Bronchial epithelial cell (primary cell): ENCODE measurements around the gene THRB. TPM values are rescaled to one million over a fixed set of nuclear protein-coding genes. Genes with fewer than 3 reads are reported as not detected.

Experiments used
- DNase-seq: peaks from one replicate; pipeline ENCODE4 v3.0.0-alpha.2; 2010; ENCODE audit warnings: low read depth
- FAIRE-seq: peaks from 2 replicates; lab custom pipeline; 2011; peaks lifted over from hg19 to GRCh38; lab: Jason Lieb, UNC
- H3K27me3 ChIP-seq: 2 replicates; pipeline ENCODE4 v1.5.1; 2011; ENCODE audit warnings: low read length; ENCODE audit not compliant: control insufficient read depth, insufficient read depth
- H3K36me3 ChIP-seq: 2 replicates; pipeline ENCODE4 v1.5.1; 2011; ENCODE audit warnings: low read length; ENCODE audit not compliant: control insufficient read depth, insufficient read depth
- H3K4me3 ChIP-seq: 2 replicates; pipeline ENCODE4 v1.5.1; 2011; ENCODE audit warnings: mild to moderate bottlenecking, low read depth, low read length, control low read depth
- total RNA-seq: library from RNA; depleted of rRNA; stranded (reverse); fragments of >200 nt; gene quantifications from 2 replicates; pipeline ENCODE4 v1.2.1, GENCODE V29; 2014
- TF ChIP-seq, protein P1 (sequence below): IDR thresholded peaks from 2 replicates; pipeline ENCODE4 v1.5.1; 2011; ENCODE audit warnings: mild to moderate bottlenecking, moderate library complexity, low read length, control low read depth, inconsistent platforms; ENCODE audit not compliant: insufficient read depth, severe bottlenecking

Gene THRB
- total RNA-seq, 1 donor from 2014 or later, result 7.6 TPM

DNA sequence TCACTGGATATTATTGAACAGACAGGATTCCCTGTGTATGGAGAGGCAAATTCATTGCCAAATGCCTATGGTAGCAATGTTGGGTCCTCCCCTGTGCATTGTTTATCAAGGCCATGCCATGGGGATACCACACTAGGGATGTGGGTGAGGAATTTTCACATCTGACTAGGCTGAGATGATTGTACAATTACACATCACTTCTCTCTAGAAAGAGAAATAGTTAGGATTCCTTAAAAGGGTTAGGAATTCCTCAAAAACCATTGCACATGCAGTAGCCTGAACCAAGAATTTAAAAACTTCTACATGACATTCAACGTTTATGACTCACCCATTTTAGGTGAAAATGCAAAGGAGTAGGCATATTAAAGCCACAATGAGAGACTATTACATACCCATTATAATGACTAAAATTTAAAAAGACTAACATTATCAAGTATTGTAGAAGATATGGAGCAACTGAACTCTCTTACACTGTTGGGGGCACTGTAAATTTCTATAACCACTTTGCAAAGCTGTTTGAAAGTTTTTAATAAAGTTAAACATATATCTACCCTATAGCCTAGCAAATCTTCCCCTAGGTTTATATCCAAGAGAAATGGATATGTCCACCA is 175.9 kb downstream of the THRB start:
- DNase-seq, result peak; percentile 88
- no peaks in the 10 kb centered on the region for H3K36me3 ChIP-seq
- no peak for FAIRE-seq
- H3K27me3 ChIP-seq, result no peaks in the 10 kb centered on the region
- H3K4me3 ChIP-seq, result no peak overlapping the region
- TF ChIP-seq, protein P1, sequence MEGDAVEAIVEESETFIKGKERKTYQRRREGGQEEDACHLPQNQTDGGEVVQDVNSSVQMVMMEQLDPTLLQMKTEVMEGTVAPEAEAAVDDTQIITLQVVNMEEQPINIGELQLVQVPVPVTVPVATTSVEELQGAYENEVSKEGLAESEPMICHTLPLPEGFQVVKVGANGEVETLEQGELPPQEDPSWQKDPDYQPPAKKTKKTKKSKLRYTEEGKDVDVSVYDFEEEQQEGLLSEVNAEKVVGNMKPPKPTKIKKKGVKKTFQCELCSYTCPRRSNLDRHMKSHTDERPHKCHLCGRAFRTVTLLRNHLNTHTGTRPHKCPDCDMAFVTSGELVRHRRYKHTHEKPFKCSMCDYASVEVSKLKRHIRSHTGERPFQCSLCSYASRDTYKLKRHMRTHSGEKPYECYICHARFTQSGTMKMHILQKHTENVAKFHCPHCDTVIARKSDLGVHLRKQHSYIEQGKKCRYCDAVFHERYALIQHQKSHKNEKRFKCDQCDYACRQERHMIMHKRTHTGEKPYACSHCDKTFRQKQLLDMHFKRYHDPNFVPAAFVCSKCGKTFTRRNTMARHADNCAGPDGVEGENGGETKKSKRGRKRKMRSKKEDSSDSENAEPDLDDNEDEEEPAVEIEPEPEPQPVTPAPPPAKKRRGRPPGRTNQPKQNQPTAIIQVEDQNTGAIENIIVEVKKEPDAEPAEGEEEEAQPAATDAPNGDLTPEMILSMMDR, result no peak

DNA sequence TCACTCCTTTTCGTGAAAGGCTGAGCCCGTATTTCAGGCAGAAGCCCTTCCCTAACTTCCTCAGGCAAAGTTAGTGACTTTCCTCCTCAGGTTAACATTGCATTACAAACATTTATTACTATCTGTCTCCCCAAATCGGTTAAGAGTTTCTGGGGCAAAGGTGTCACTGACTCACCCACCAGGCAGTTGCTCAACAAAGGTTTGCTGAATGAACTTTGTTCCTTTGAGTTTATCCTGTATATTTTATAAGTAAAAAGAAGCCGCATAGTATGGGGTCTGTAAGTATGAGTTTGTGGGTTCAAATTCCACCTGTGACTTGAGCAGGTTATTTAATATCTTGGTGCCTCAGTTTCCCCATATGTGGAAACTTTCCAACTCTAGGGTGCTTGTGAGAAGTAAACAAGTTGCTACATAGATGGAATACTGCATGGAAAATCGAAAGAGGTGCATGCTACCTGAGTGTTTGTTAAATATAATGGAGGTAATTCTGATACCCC is 177.7 kb downstream of the THRB start:
- no peak overlapping the region for H3K4me3 ChIP-seq
- TF ChIP-seq, protein P1, result no peak
- H3K27me3 ChIP-seq, result no peaks in the 10 kb centered on the region
- FAIRE-seq, result no peak
- H3K36me3 ChIP-seq, result no peaks in the 10 kb centered on the region
- DNase-seq, result peak; percentile 74

DNA sequence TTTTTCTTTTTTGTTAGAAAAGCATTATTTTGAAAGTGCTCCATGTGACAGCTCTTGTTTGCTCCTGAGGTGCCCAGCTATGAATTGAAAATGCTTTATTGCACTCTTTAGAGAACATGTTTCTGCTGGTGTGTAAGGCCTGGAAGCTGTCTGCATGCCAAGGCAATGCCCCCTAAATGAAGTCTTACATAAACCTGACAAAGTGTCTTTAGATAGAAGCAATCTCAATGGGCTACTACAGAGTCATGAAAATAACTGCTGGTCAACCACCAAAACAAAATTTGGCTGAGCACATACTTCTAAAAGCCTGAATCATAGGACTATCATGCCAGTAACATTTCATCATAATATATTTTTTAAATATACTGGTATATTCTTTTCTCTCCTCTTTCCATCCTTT is 178.7 kb downstream of the THRB start:
- H3K36me3 ChIP-seq, result no peaks in the 10 kb centered on the region
- TF ChIP-seq, protein P1, result no peak
- peak; percentile 60 for DNase-seq
- no peak for FAIRE-seq
- H3K27me3 ChIP-seq, result no peaks in the 10 kb centered on the region
- no peak overlapping the region for H3K4me3 ChIP-seq

DNA sequence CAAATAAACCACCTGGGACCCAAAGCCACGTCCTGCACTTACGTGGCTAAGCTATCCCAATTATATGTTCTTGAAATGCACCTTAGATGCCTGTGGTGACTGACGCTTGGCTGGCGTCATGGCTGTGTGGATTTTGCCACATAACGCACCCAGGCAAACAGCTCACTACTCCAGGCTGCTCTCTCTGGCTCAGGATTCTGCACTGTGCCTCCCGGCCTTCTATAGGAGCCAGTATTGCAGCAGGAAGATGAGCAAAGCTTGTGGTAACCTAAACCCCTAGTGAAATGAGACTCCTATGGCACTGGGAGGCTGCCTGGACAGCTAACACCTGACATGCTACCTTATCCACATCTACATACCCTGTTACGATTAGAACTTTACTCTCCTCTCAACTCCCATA is 179.3 kb downstream of the THRB start:
- peak; percentile 76 for FAIRE-seq
- no peaks in the 10 kb centered on the region for H3K36me3 ChIP-seq
- peak; percentile 42 for DNase-seq
- H3K27me3 ChIP-seq, result no peaks in the 10 kb centered on the region
- TF ChIP-seq, protein P1, result no peak
- H3K4me3 ChIP-seq, result no peak overlapping the region

DNA sequence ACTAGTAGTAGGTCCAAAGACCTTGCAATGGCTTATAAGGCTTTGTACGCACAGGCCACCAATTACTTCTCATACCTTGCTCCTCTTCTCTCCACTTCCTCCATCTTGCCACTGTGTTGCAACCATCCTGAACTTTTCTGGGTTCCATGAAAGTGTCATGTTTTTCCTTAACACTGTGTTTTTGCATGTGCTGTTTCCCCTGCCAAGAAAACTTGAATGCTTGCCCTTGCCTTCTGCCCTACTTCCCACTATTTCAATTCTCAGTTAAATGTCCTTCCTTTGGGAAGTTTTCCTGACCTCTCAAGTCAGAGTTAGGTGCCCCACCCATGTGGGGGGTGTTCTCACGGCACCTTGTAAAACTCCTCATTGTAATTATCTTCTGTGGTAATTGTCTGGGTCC is 182.8 kb downstream of the THRB start:
- H3K36me3 ChIP-seq, result no peaks in the 10 kb centered on the region
- H3K27me3 ChIP-seq, result no peaks in the 10 kb centered on the region
- TF ChIP-seq, protein P1, result no peak
- no peak overlapping the region for H3K4me3 ChIP-seq
- FAIRE-seq (no peak), DNase-seq (no peak)

DNA sequence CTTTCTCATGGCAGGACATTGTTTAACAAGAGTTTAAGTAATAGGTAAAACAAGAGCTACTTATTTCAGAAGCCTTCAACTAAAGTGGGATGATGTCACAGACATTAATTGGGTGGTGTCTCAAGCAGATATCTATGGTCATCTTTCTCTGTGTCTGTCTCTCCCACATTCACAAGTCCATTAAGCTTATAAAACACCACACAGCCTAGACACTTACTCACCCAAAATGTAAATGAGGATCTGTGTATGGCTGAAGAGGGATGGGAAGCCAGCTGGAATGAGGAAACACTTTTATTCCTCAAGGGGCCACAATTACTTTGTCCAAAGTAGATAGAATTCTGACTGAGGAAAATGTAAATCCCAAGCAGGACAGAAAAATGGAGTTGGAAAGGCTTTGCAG is 183.8 kb downstream of the THRB start:
- H3K27me3 ChIP-seq, result no peaks in the 10 kb centered on the region
- DNase-seq (no peak), FAIRE-seq (no peak)

More for the DNA sequence above, 183.8 kb downstream of the THRB start:
- H3K4me3 ChIP-seq, result no peak overlapping the region
- H3K36me3 ChIP-seq, result no peaks in the 10 kb centered on the region
- TF ChIP-seq, protein P1, result no peak
